H1 (cell line): Measurements from ENCODE around the gene PHETA1.

Experiments
- ATF2 ChIP-seq: IDR thresholded peaks from 2 replicates; pipeline ENCODE4 v1.6.1; 2012; ENCODE audit warnings: low read length, inconsistent platforms
- BRCA1 ChIP-seq: IDR thresholded peaks from 2 replicates; pipeline ENCODE4 v1.6.1; 2012; ENCODE audit warnings: low read depth, low read length, improper control_type of control experiment
- CTCF ChIP-seq, 3 experiments: IDR thresholded peaks; 1 replicate in 2 of 3; 2 replicates in 1 of 3; pipeline versions ENCODE4 v1.5.1 to v1.6.1; 2011; ENCODE audit warnings: low read length in 3 of 3, mild to moderate bottlenecking in 3 of 3, inconsistent platforms in 2 of 3, low read depth in 1 of 3, moderate library complexity in 1 of 3; ENCODE audit not compliant: insufficient read depth in 1 of 3; ENCODE audit errors: control extremely low read depth in 1 of 3
- EZH2 ChIP-seq: fragments of 200-600 bp; sonication (generic); IDR thresholded peaks from 2 replicates; pipeline ENCODE4 v1.7.1; 2012; ENCODE audit warnings: low read depth, mild to moderate bottlenecking, moderate library complexity, low read length, inconsistent platforms; ENCODE audit not compliant: severe bottlenecking
- MAFK ChIP-seq: IDR thresholded peaks from 2 replicates; pipeline ENCODE4 v1.6.1; 2012; ENCODE audit warnings: low read depth, mild to moderate bottlenecking, improper control_type of control experiment, low read length
- NRF1 ChIP-seq: IDR thresholded peaks from 2 replicates; pipeline ENCODE4 v1.6.1; 2011; ENCODE audit warnings: mild to moderate bottlenecking, low read depth, low read length, improper control_type of control experiment
- POLR2A ChIP-seq, 2 experiments: IDR thresholded peaks; 1 replicate in 1 of 2; 2 replicates in 1 of 2; pipeline ENCODE4 v1.6.1; 2011; ENCODE audit warnings: low read depth in 2 of 2, low read length in 2 of 2, mild to moderate bottlenecking in 2 of 2; ENCODE audit errors: control extremely low read depth in 1 of 2
- POLR2AphosphoS5 ChIP-seq: IDR thresholded peaks from 2 replicates; pipeline ENCODE4 v1.6.1; 2011; ENCODE audit warnings: low read depth, low read length
- RFX5 ChIP-seq: IDR thresholded peaks from 2 replicates; pipeline ENCODE4 v1.6.1; 2011; ENCODE audit warnings: low read depth, low read length, improper control_type of control experiment, borderline replicate concordance
- RXRA ChIP-seq: IDR thresholded peaks from 2 replicates; pipeline ENCODE4 v1.6.1; 2011; ENCODE audit warnings: low read depth, mild to moderate bottlenecking, low read length, moderate library complexity; ENCODE audit not compliant: insufficient read depth
- SIN3A ChIP-seq, 2 experiments: IDR thresholded peaks in 1 of 2; conservative IDR thresholded peaks in 1 of 2; 2 replicates each; pipeline ENCODE4 v1.6.1; 2011 to 2012; ENCODE audit warnings: low read length in 2 of 2, improper control_type of control experiment in 1 of 2, low read depth in 1 of 2, mild to moderate bottlenecking in 1 of 2
- TAF7 ChIP-seq: optimal IDR thresholded peaks from 2 replicates; pipeline ENCODE3; 2011; ENCODE audit warnings: low read depth, mild to moderate bottlenecking, inconsistent platforms, low read length, moderate library complexity, borderline replicate concordance
- TEAD4 ChIP-seq: IDR thresholded peaks from 2 replicates; pipeline ENCODE4 v1.6.1; 2012; ENCODE audit warnings: low read depth, low read length, inconsistent platforms, mixed read lengths
- YY1 ChIP-seq: IDR thresholded peaks from 2 replicates; pipeline ENCODE4 v1.6.1; 2011; ENCODE audit warnings: low read depth, mild to moderate bottlenecking, low read length

- TF ChIP-seq BRCA1 = no peak
- no peak for TF ChIP-seq CTCF (IDR thresholded peaks at IDR 0.05; ENCODE audit: control extremely low read depth in 1 of 3, insufficient read depth in 1 of 3, low read depth in 1 of 3, low read length in 3 of 3)
- TF ChIP-seq RXRA = no peak
- TF ChIP-seq POLR2A (IDR thresholded peaks at IDR 0.05; ENCODE audit: control extremely low read depth in 1 of 2, low read depth in 2 of 2, low read length in 2 of 2) = no peak
- no peak for TF ChIP-seq ATF2
- TF ChIP-seq TEAD4 = no peak
- no peak for TF ChIP-seq SIN3A (conservative IDR thresholded peaks at IDR 0.05 in 1 of 2, IDR thresholded peaks at IDR 0.05 in 1 of 2; ENCODE audit: low read depth in 1 of 2, low read length in 2 of 2)
- TF ChIP-seq NRF1 = no peak
- TF ChIP-seq YY1 = no peak
- no peak for TF ChIP-seq POLR2AphosphoS5
- no peak for TF ChIP-seq RFX5
- TF ChIP-seq TAF7 = no peak
- TF ChIP-seq EZH2 = no peak
- TF ChIP-seq MAFK = no peak
Measured at GRCh38 chr12:111337371-111337770, 31.5 kb downstream of the PHETA1 start.
